ENCODE data around the gene SMG6.

Gene SMG6

GRCh38 chr17:2051061-2051932 is 252.3 kb downstream of the SMG6 start:
- Mint-ChIP-seq H3K27me3 (peaks cover 12% of the 10 kb centered on the region), H3K27ac (peak overlapping the region; percentile 21), H3K36me3 (ENCODE audit: low read depth) (no peaks in the 10 kb centered on the region), H3K4me1 (ENCODE audit: low read depth) (peaks cover 39% of the 10 kb centered on the region), H3K4me3 (peak overlapping the region; percentile 29), H3K9me3 (no peaks in the 10 kb centered on the region)

- Mint-ChIP-seq H3K27ac (no peak overlapping the region), H3K4me1 (ENCODE audit: low read depth) (peaks cover 36% of the 10 kb centered on the region), H3K27me3 (peaks cover 12% of the 10 kb centered on the region), H3K4me3 (no peak overlapping the region), H3K9me3 (no peaks in the 10 kb centered on the region), H3K36me3 (ENCODE audit: low read depth) (no peaks in the 10 kb centered on the region)
Observed at GRCh38 chr17:2050300-2051060, 253.1 kb downstream of the SMG6 start.

- Mint-ChIP-seq H3K4me1 (ENCODE audit: low read depth) (peaks cover 38% of the 10 kb centered on the region), H3K27me3 (peaks cover 12% of the 10 kb centered on the region)
Observed at GRCh38 chr17:2049333-2050299, 254.0 kb downstream of the SMG6 start.

GRCh38 chr17:2048805-2049204 is 254.8 kb downstream of the SMG6 start:
- H3K9me3 Mint-ChIP-seq = no peaks in the 10 kb centered on the region
- H3K27me3 Mint-ChIP-seq = peaks cover 12% of the 10 kb centered on the region
- peaks cover 33% of the 10 kb centered on the region for H3K4me1 Mint-ChIP-seq (ENCODE audit: low read depth)
- peak overlapping the region; percentile 11 for H3K27ac Mint-ChIP-seq
- H3K36me3 Mint-ChIP-seq (ENCODE audit: low read depth) = peaks cover 7% of the 10 kb centered on the region
- peak overlapping the region; percentile 73 for H3K4me3 Mint-ChIP-seq

More at GRCh38 chr17:2049333-2050299, 254.0 kb downstream of the SMG6 start:
- peak overlapping the region; percentile 73 for H3K4me3 Mint-ChIP-seq
- peak overlapping the region; percentile 40 for H3K27ac Mint-ChIP-seq
- no peaks in the 10 kb centered on the region for H3K9me3 Mint-ChIP-seq
- H3K36me3 Mint-ChIP-seq (ENCODE audit: low read depth) = peaks cover 3% of the 10 kb centered on the region

- H3K4me3 Mint-ChIP-seq = no peak overlapping the region
- H3K36me3 Mint-ChIP-seq (ENCODE audit: low read depth) = peaks cover 16% of the 10 kb centered on the region
- no peaks in the 10 kb centered on the region for H3K9me3 Mint-ChIP-seq
- no peak overlapping the region for H3K27ac Mint-ChIP-seq
- peaks cover 8% of the 10 kb centered on the region for H3K27me3 Mint-ChIP-seq
- peaks cover 33% of the 10 kb centered on the region for H3K4me1 Mint-ChIP-seq (ENCODE audit: low read depth)
Observed at GRCh38 chr17:2047590-2047989, 256.0 kb downstream of the SMG6 start.

- H3K4me3 Mint-ChIP-seq = peak overlapping the region; percentile 35
- H3K36me3 Mint-ChIP-seq (ENCODE audit: low read depth) = peaks cover 16% of the 10 kb centered on the region
- H3K4me1 Mint-ChIP-seq (ENCODE audit: low read depth) = peaks cover 33% of the 10 kb centered on the region
- no peaks in the 10 kb centered on the region for H3K27me3 Mint-ChIP-seq
- H3K9me3 Mint-ChIP-seq = no peaks in the 10 kb centered on the region
- no peak overlapping the region for H3K27ac Mint-ChIP-seq
Observed at GRCh38 chr17:2044263-2044894, 259.2 kb downstream of the SMG6 start.

- peak overlapping the region; percentile 96 for H3K4me3 Mint-ChIP-seq
- H3K36me3 Mint-ChIP-seq (ENCODE audit: low read depth) = peaks cover 16% of the 10 kb centered on the region
- H3K4me1 Mint-ChIP-seq (ENCODE audit: low read depth) = peaks cover 27% of the 10 kb centered on the region
- H3K9me3 Mint-ChIP-seq = no peaks in the 10 kb centered on the region
- H3K27me3 Mint-ChIP-seq = no peaks in the 10 kb centered on the region
- no peak overlapping the region for H3K27ac Mint-ChIP-seq
Observed at GRCh38 chr17:2043785-2044184, 259.8 kb downstream of the SMG6 start.

GRCh38 chr17:2042933-2043332 is 260.7 kb downstream of the SMG6 start:
- H3K27ac Mint-ChIP-seq = peak overlapping the region; percentile 97
- H3K4me1 Mint-ChIP-seq (ENCODE audit: low read depth) = peaks cover 24% of the 10 kb centered on the region
- no peaks in the 10 kb centered on the region for H3K9me3 Mint-ChIP-seq
- H3K36me3 Mint-ChIP-seq (ENCODE audit: low read depth) = peaks cover 21% of the 10 kb centered on the region
- H3K27me3 Mint-ChIP-seq = no peaks in the 10 kb centered on the region
- peak overlapping the region; percentile 96 for H3K4me3 Mint-ChIP-seq

- Mint-ChIP-seq H3K27me3 (no peaks in the 10 kb centered on the region), H3K4me1 (ENCODE audit: low read depth) (peaks cover 24% of the 10 kb centered on the region), H3K36me3 (ENCODE audit: low read depth) (peaks cover 21% of the 10 kb centered on the region), H3K27ac (peak overlapping the region; percentile 97), H3K9me3 (no peaks in the 10 kb centered on the region), H3K4me3 (peak overlapping the region; percentile 96)
Observed at GRCh38 chr17:2042390-2042847, 261.2 kb downstream of the SMG6 start.

GRCh38 chr17:2041561-2042389 is 261.8 kb downstream of the SMG6 start, which contains the start of gene OVCA2:
Gene OVCA2, plus strand, starts transcription at chr17:2042022. Its CDS starts 26 bp downstream, at chr17:2042048.
- Mint-ChIP-seq H3K36me3 (ENCODE audit: low read depth) (peaks cover 21% of the 10 kb centered on the region), H3K27me3 (no peaks in the 10 kb centered on the region), H3K27ac (peak within 1 kb of the TSS; percentile 97), H3K9me3 (no peaks in the 10 kb centered on the region), H3K4me1 (ENCODE audit: low read depth) (peaks cover 24% of the 10 kb centered on the region), H3K4me3 (peak within 1 kb of the TSS; percentile 96)

GRCh38 chr17:2040942-2041560 is 262.5 kb downstream of the SMG6 start:
- peak overlapping the region; percentile 18 for H3K27ac Mint-ChIP-seq
- H3K36me3 Mint-ChIP-seq (ENCODE audit: low read depth) = peaks cover 21% of the 10 kb centered on the region
- no peaks in the 10 kb centered on the region for H3K9me3 Mint-ChIP-seq
- H3K4me1 Mint-ChIP-seq (ENCODE audit: low read depth) = peaks cover 24% of the 10 kb centered on the region
- peak overlapping the region; percentile 96 for H3K4me3 Mint-ChIP-seq
- no peaks in the 10 kb centered on the region for H3K27me3 Mint-ChIP-seq

GRCh38 chr17:2040219-2040827 is 263.3 kb downstream of the SMG6 start:
- peaks cover 21% of the 10 kb centered on the region for H3K36me3 Mint-ChIP-seq (ENCODE audit: low read depth)
- no peaks in the 10 kb centered on the region for H3K9me3 Mint-ChIP-seq
- peak overlapping the region; percentile 32 for H3K4me3 Mint-ChIP-seq
- H3K27ac Mint-ChIP-seq = peak overlapping the region; percentile 18
- H3K4me1 Mint-ChIP-seq (ENCODE audit: low read depth) = peaks cover 24% of the 10 kb centered on the region
- H3K27me3 Mint-ChIP-seq = no peaks in the 10 kb centered on the region
